Measurements from ENCODE around the gene EPM2A. TPM values are rescaled to one million over a fixed set of nuclear protein-coding genes. Genes with fewer than 3 reads are reported as not detected.

The EPM2A gene
- total RNA-seq, 1 experiment from 2014 or later = 5.7 TPM

DNA sequence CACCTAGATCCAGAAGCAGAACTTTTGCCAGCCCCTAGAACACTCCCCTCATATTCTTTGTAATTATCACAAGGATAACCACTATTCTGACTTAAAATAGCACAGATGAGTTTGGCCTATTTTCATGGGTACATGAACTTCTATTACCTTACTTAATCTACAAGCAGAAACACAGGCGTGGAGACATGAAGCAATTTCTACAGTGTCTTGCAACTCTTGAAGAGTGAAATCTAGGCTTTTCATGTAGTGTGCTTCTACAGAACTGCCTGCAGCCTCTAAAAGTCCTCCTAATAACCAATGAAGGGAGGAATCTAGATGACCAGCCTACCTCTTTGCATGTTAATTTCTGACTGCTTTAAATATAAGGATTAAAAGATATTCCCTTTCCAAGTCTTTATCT is 82.7 kb downstream of the EPM2A start:
- no peaks in the 10 kb centered on the region for H3K36me3 ChIP-seq (ENCODE audit: control insufficient read depth, insufficient read depth, low read length)
- intact Hi-C loops (cut with micrococcal nuclease; ENCODE audit: unreplicated experiment) = no loop called here
- no peak overlapping the region for H3K4me3 ChIP-seq (ENCODE audit: low read depth in 2 of 2, low read length in 2 of 2)
- no peaks in the 10 kb centered on the region for H3K9me3 ChIP-seq (ENCODE audit: control insufficient read depth, insufficient read depth, low read depth, low read length)
- POLR2A ChIA-PET = no interaction called here
- in situ Hi-C loops (cut with HindIII; ENCODE audit: low pct_unique_long_range_greater_than_20kb, low sequenced_read_pairs) = no loop called here
- H3K27me3 ChIP-seq (ENCODE audit: control insufficient read depth, insufficient read depth, low read length) = no peaks in the 10 kb centered on the region
- no peak overlapping the region for H3K27ac ChIP-seq (ENCODE audit: low read length)
- no peaks in the 10 kb centered on the region for H3K4me1 ChIP-seq (ENCODE audit: control insufficient read depth, insufficient read depth, low read length)
- CTCF ChIA-PET = no interaction called here
- TF ChIP-seq SIN3A (IDR thresholded peaks at IDR 0.05; ENCODE audit: borderline replicate concordance, insufficient read depth, low read depth, low read length) (no peak), TCF7L2 (IDR thresholded peaks at IDR 0.05; ENCODE audit: low read depth, low read length) (no peak), POLR2AphosphoS5 (IDR thresholded peaks at IDR 0.05; ENCODE audit: low read depth, low read length) (no peak)
- TF ChIP-seq, protein P1, sequence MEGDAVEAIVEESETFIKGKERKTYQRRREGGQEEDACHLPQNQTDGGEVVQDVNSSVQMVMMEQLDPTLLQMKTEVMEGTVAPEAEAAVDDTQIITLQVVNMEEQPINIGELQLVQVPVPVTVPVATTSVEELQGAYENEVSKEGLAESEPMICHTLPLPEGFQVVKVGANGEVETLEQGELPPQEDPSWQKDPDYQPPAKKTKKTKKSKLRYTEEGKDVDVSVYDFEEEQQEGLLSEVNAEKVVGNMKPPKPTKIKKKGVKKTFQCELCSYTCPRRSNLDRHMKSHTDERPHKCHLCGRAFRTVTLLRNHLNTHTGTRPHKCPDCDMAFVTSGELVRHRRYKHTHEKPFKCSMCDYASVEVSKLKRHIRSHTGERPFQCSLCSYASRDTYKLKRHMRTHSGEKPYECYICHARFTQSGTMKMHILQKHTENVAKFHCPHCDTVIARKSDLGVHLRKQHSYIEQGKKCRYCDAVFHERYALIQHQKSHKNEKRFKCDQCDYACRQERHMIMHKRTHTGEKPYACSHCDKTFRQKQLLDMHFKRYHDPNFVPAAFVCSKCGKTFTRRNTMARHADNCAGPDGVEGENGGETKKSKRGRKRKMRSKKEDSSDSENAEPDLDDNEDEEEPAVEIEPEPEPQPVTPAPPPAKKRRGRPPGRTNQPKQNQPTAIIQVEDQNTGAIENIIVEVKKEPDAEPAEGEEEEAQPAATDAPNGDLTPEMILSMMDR (IDR thresholded peaks at IDR 0.05) = no peak
- TF ChIP-seq, protein P2, sequence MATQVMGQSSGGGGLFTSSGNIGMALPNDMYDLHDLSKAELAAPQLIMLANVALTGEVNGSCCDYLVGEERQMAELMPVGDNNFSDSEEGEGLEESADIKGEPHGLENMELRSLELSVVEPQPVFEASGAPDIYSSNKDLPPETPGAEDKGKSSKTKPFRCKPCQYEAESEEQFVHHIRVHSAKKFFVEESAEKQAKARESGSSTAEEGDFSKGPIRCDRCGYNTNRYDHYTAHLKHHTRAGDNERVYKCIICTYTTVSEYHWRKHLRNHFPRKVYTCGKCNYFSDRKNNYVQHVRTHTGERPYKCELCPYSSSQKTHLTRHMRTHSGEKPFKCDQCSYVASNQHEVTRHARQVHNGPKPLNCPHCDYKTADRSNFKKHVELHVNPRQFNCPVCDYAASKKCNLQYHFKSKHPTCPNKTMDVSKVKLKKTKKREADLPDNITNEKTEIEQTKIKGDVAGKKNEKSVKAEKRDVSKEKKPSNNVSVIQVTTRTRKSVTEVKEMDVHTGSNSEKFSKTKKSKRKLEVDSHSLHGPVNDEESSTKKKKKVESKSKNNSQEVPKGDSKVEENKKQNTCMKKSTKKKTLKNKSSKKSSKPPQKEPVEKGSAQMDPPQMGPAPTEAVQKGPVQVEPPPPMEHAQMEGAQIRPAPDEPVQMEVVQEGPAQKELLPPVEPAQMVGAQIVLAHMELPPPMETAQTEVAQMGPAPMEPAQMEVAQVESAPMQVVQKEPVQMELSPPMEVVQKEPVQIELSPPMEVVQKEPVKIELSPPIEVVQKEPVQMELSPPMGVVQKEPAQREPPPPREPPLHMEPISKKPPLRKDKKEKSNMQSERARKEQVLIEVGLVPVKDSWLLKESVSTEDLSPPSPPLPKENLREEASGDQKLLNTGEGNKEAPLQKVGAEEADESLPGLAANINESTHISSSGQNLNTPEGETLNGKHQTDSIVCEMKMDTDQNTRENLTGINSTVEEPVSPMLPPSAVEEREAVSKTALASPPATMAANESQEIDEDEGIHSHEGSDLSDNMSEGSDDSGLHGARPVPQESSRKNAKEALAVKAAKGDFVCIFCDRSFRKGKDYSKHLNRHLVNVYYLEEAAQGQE (IDR thresholded peaks at IDR 0.05; ENCODE audit: insufficient read depth in 1 of 2, low read depth in 2 of 2, low read length in 1 of 2) = no peak
- DNase-seq (ENCODE audit: low read depth, low spot score) (no peak), ATAC-seq (no peak)
- BruUV-seq (replicated peaks) = no TSS peak

DNA sequence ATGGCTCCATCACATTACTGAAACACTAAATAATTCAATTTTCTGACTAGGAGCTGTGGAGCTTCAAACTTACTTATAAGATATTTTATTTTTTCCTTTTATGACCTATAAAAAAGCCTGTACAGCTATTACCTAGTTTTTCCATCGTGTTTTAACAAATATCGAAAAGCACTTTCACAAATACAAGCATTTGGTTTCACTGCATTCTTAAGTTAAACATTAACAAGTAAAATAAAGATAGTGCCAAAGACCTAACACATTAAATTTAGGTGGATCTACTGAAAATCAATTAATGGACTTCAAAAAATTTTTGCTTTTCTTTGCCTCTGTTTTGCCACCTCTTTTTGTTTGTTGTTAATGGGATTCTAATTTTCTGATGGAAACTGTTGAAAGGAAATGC is 83.3 kb downstream of the EPM2A start:
- no peaks in the 10 kb centered on the region for H3K4me1 ChIP-seq (ENCODE audit: control insufficient read depth, insufficient read depth, low read length)
- DNase-seq (ENCODE audit: low read depth, low spot score) = no peak
- H3K36me3 ChIP-seq (ENCODE audit: control insufficient read depth, insufficient read depth, low read length) = no peaks in the 10 kb centered on the region
- BruUV-seq (replicated peaks) = no TSS peak
- no peaks in the 10 kb centered on the region for H3K9me3 ChIP-seq (ENCODE audit: control insufficient read depth, insufficient read depth, low read depth, low read length)
- no peak overlapping the region for H3K4me3 ChIP-seq (ENCODE audit: low read depth in 2 of 2, low read length in 2 of 2)
- no peak for ATAC-seq
- ChIA-PET CTCF (no interaction called here), POLR2A (no interaction called here)
- H3K27me3 ChIP-seq (ENCODE audit: control insufficient read depth, insufficient read depth, low read length) = no peaks in the 10 kb centered on the region
- in situ Hi-C loops (cut with HindIII; ENCODE audit: low pct_unique_long_range_greater_than_20kb, low sequenced_read_pairs) (no loop called here), intact Hi-C loops (cut with micrococcal nuclease; ENCODE audit: unreplicated experiment) (no loop called here)
- no peak overlapping the region for H3K27ac ChIP-seq (ENCODE audit: low read length)
- no peak for TF ChIP-seq TCF7L2 (IDR thresholded peaks at IDR 0.05; ENCODE audit: low read depth, low read length)
- TF ChIP-seq POLR2AphosphoS5 (IDR thresholded peaks at IDR 0.05; ENCODE audit: low read depth, low read length) = no peak
- TF ChIP-seq, protein P2 (IDR thresholded peaks at IDR 0.05; ENCODE audit: insufficient read depth in 1 of 2, low read depth in 2 of 2, low read length in 1 of 2) = no peak
- TF ChIP-seq SIN3A (IDR thresholded peaks at IDR 0.05; ENCODE audit: borderline replicate concordance, insufficient read depth, low read depth, low read length) = no peak
- TF ChIP-seq, protein P1 (IDR thresholded peaks at IDR 0.05) = no peak
